GM12873 (cell line): ENCODE data around the gene HSP90AA1.

ENCODE experiments used
- TF ChIP-seq, protein P1 (sequence below): IDR thresholded peaks from 2 replicates; pipeline ENCODE4 v1.5.1; 2012; ENCODE audit warnings: low read depth, mild to moderate bottlenecking, moderate library complexity, low read length, control low read depth; ENCODE audit not compliant: insufficient read depth; ENCODE audit errors: missing control alignments

The HSP90AA1 gene

DNA sequence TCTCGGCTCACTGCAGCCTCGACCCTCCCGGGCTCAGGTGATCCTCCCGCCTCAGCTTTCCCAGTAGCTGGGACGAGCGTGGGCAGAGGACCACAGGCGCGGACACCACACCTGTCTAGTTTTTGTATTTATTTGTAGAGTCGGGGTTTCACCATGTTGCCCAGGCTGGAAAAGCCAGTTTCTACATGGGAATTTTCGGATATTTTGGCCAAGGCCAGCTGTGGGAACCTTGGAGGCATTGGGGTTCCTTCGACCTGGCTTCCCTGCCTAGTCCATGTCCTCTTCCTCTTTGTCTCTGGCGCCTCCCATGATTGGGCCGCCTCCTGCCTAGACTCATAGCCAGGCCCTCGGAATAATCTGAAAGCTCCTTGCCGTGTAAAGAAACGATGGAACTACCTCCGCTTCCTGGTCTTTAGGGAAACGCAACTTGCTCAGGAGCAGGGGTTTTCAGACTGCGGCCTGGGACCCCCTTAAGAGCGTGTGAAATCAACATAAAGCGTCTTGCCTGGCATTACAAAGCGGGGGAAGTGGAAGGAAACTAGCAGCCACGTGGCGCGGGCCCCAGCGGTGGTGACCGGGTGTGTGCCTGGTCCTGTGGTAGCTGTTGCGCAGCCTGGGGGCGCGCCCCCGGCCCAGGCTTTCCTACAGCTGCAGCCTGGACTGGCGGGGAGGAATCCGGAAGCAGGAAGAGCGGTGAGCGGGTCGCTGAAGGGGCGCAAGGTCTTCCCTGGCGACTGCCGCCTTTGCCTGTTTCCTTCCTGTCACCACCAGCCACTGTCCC lies 1.4 kb upstream of the HSP90AA1 start:
- TF ChIP-seq, protein P1, sequence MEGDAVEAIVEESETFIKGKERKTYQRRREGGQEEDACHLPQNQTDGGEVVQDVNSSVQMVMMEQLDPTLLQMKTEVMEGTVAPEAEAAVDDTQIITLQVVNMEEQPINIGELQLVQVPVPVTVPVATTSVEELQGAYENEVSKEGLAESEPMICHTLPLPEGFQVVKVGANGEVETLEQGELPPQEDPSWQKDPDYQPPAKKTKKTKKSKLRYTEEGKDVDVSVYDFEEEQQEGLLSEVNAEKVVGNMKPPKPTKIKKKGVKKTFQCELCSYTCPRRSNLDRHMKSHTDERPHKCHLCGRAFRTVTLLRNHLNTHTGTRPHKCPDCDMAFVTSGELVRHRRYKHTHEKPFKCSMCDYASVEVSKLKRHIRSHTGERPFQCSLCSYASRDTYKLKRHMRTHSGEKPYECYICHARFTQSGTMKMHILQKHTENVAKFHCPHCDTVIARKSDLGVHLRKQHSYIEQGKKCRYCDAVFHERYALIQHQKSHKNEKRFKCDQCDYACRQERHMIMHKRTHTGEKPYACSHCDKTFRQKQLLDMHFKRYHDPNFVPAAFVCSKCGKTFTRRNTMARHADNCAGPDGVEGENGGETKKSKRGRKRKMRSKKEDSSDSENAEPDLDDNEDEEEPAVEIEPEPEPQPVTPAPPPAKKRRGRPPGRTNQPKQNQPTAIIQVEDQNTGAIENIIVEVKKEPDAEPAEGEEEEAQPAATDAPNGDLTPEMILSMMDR, result no peak

DNA sequence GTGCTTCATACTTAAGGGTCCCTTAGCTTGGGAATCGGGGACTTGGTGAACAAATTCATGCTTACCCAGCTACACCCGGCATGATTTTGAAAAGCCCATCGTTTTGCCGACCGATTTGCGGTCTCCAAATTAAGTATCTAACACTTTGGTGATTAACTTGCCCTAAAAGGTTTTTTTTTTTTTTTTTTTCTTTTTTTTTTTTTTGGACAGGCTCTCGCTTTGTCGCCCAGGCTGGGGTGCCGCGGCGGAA lies 843 bp upstream of the HSP90AA1 start:
- TF ChIP-seq, protein P1, result no peak

DNA sequence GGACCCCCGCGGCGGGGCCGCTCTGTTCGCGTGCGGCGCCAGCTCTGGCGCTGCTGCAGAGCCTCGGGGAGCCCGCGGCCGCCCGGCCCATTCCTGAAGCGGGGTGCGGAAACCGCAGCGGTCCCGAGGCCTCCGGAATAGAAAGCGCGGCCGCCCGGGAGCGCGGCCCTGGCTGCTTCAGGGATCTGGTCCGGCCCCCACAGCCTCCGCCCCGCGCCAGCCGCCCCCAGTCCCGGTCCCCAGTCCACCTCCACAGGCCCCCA lies 204 bp downstream of the HSP90AA1 start:
- TF ChIP-seq, protein P1, result no peak

DNA sequence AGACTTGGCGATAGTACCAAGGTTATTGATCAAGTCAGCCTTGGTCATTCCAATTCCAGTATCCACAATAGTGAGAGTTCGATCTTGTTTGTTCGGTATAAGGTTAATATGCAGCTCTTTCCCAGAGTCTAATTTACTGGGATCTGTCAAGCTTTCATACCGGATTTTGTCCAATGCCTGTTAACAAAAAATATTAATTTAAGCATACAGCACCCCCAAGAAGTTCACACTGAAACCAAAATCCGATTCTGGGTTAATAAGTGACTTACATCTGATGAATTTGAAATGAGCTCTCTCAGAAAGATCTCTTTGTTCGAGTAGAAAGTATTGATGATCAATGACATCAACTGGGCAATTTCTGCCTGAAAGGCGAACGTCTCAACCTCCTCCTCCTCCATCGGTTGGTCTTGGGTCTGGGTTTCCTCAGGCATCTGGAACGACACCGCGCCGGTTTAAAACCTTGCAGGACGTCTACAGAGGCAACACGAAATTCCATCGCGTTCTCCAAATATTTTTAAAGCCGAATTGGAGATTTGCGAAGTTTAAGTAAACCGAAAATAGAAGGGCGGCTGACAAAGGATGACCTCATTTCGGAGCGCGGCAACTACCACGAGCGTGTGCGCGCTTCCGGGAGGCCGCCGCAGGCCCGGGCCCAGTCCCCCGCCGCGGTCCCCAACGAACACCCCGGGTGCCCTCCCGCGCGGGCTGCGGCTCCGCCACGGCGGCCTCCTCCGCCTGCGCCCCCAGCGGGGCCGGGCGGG lies 716 bp downstream of the HSP90AA1 start:
- TF ChIP-seq, protein P1, result no peak

DNA sequence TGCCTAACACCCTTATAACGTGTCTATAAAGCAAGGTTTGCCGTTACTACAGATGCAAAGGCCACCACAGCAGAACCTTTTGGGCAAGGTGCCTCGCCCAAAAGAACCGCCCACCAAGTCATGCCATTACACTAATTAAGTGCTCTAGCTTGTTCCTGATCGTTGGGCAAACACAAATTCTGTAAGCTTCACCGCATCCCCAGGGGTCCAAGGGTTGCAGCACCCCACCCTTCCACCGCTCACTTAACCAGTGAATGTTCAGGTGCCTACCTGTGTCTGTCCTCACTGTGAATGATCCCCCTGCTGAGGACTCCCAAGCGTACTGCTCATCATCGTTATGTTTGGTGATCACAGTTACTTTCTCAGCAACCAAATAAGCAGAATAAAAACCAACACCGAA lies 1.4 kb downstream of the HSP90AA1 start:
- TF ChIP-seq, protein P1, result no peak

DNA sequence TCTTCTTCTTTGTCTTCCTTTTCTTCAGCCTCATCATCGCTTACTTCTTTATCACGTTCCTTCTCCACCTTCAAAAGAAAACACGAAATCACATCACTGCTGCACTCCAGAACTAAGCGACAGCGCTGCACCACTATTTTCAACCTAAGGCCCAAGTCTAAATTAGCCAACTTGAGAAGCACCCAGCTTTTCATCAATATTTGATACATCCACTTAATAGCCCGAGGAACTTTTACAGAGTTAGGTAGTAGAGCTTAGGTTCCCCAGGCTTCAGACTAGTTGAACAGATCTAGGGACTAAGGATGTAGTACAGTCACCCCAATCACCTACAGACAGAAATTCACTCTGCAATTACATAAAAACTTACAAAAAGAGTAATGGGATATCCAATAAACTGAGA lies 1.9 kb downstream of the HSP90AA1 start:
- TF ChIP-seq, protein P1, result no peak

DNA sequence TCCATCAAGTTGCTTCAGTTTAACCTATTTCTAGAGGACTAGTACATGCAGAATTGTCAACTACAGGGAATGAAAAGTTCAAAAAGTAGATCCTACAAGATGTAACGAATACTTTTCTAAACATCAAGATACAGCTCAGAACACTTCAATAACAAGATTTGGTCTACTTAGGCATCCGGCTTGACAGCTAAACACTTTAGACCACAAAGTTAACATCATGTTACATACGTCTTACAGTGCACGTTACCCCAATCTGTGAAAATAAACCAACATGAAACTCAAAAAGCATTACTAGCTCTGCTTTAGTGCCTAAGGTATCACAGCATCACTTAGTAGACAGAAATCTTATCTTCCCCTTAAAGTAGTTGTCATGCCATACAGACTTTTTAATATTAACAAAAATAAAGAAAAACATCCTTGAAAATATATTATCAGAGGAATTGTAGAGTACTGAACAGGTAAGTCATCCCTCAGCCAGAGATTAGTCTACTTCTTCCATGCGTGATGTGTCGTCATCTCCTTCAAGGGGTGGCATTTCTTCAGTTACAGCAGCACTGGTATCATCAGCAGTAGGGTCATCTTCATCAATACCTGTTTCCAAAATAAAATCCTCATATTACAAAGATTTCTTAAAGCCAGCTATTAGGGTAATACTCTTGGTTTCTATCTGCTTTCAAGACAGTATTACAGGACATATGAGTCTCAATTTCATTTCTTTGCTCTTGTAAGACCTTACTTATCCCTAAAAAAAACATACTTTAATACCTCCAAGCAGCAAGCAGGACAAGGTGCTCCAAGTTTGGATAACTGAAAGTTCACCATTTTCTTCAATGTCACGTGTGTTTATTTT lies 5.4 kb downstream of the HSP90AA1 start:
- TF ChIP-seq, protein P1, result no peak
